HTR-8/SVneo (cell line): ENCODE measurements around the gene LATS2.
"Not testable (repeated sequence)": the region's sequence is repeated elsewhere in the genome, so short reads cannot be mapped to it uniquely, and the experiment has no call there.

Experiments
- DNase-seq: peaks from one replicate; pipeline ENCODE4 v3.0.0; 2011; ENCODE audit warnings: low spot score, mixed read lengths; ENCODE audit not compliant: insufficient read length
- FAIRE-seq: peaks from 2 replicates; lab custom pipeline; 2011; peaks lifted over from hg19 to GRCh38; lab: Jason Lieb, UNC

Gene LATS2

DNA sequence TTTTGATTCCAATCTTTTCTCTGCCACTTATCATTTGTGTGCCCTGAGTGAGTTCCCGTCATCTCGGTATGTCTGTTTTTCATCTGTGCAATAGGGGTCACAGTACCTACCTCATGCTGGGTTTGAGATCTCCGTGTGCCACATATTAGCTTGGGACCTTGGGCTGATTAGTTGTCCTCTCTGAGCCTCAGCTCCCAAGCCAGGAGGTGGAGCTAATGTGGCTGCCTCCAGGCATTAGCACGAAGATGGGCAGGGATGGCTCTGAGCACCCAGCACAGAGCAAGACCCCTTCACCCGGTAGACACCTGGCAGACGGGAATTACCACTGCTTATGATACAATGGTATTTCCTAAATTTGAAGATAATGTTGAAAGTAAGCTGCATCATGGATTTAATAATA, 123.1 kb downstream of the LATS2 start:
- DNase-seq = no peak

DNA sequence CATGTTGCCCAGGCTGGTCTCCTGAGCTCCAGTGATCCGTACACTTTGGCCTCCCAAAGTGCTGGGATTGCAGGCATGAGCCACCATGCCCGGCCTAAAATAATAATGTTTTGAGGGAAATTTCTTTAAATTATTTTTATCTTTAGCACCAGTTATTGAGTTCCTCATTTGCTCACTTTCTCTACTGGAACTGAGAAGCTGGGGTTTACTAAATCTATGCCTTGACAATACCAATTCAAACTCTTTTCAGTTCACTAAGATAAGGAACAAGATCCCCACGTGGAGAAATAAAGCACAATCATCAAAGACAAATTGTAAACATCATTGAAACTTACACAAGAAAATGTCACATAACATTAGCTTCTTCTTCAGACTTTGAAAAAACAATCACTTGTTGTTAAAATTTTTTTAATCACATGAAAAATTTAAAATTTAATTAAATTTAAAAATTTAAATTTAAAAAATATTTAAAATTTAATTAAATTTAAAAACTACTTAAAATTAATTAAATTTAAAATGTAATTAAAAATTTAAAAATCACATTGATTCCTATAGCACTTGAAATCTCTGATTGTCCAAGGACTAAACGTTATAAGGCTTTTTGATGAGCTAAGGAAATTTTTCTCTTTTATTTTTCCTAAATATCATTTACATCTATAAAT, 133.7 kb downstream of the LATS2 start:
- DNase-seq (no peak), FAIRE-seq (no peak)

More for the DNA sequence above, 123.1 kb downstream of the LATS2 start:
- FAIRE-seq = no peak

DNA sequence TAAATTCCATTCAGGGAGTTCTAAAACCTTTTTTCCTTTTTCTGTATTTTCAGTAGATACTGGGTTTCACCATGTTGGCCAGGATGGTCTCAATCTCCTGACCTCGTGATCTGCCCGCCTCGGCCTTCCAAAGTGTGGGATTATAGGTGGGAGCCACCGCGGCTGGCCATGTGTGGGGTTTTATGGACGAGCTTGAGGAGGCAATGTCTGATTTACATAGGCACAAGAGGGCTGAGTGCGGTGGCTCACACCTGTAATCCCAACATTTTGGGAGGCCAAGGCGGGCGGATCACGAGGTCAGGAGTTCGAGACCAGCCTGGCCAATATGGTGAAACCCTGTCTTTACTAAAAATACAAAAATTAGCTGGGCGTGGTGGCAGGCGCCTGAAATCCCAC, 136.0 kb downstream of the LATS2 start:
- FAIRE-seq, DNase-seq: not testable (repeated sequence)

DNA sequence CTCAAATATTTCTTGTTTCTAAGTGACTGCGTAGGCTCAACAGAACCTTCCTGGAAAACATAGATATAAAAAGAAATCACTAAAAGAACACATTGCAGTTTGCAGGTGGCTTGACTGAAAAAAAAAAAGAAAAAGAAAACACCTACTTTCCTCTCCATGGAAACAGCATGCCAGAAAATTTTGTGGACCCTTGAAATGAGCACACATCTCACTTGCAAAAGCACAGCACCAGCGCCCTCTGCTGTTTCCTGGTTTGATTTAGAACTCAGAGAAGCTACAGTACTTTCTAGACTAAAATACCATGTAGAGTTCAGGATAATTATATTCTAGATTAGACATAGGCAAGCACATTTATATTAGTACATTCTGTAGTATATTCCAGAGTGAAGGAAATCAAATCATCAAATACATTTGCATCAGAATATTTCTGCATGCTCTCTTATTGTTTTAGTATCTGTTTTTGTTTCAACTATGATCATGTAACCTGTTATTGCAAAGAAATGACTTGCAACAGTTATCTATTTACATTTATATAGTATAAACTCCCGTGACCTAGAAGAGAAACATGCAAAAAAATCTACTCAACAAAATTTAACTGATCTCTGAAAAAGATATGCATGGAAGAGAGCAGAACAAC, 136.5 kb downstream of the LATS2 start:
- DNase-seq (peak; percentile 42), FAIRE-seq (no peak)

DNA sequence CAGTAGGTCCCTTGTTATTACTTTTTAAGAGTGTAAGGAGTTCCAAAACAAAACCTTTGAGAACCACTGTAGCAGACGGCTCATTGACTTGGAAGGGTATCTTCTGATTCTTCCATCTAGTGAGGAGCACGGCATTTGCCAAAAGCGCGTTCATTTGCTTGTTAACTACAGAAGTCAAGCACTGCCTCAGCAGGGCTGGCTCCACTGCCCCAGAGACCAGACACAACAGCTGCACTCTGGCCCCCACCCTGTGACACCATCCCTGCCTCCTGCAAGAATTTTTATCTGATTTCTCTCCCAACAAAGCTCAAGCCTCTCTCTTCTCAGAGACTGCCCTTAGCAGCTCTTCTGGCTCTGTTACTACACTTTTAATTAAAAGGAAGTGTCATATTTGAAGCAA, 138.1 kb downstream of the LATS2 start:
- FAIRE-seq (no peak), DNase-seq (no peak)
